AG09319 (cell line): ENCODE data around the gene MLXIP.
"Not testable (repeated sequence)": the region's sequence is repeated elsewhere in the genome, so short reads cannot be mapped to it uniquely, and the experiment has no call there.

ENCODE experiments used
- DNase-seq: peaks from one replicate; pipeline ENCODE4 v3.0.0-alpha.2; 2010; ENCODE audit warnings: low read depth; ENCODE audit errors: extremely low read depth
- TF ChIP-seq, protein P1 (sequence below): IDR thresholded peaks from 2 replicates; pipeline ENCODE4 v1.5.1; 2011; ENCODE audit warnings: low read depth, mild to moderate bottlenecking, inconsistent platforms, low read length, moderate library complexity

MLXIP gene

DNA sequence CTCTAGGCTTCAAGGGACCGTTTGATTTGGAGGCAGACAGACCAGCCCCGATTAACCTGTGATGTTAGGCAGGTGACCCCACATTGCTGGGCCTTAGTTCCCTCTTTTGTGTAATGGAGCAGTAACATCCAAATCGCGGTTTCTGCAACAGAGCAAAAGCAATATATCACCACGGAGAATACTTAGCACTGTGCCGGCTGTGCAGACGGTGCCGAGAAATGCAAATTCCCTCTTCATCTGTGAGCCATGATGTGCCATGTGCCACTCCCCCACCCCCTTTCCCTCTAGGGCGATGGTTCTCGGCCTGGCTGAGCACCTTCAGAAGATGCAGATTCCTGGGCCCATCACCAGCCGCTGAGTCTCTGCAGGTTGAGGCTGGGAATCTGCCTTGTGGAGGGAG is 46.0 kb upstream of the MLXIP start:
- no peak for DNase-seq
- TF ChIP-seq, protein P1, sequence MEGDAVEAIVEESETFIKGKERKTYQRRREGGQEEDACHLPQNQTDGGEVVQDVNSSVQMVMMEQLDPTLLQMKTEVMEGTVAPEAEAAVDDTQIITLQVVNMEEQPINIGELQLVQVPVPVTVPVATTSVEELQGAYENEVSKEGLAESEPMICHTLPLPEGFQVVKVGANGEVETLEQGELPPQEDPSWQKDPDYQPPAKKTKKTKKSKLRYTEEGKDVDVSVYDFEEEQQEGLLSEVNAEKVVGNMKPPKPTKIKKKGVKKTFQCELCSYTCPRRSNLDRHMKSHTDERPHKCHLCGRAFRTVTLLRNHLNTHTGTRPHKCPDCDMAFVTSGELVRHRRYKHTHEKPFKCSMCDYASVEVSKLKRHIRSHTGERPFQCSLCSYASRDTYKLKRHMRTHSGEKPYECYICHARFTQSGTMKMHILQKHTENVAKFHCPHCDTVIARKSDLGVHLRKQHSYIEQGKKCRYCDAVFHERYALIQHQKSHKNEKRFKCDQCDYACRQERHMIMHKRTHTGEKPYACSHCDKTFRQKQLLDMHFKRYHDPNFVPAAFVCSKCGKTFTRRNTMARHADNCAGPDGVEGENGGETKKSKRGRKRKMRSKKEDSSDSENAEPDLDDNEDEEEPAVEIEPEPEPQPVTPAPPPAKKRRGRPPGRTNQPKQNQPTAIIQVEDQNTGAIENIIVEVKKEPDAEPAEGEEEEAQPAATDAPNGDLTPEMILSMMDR = no peak

DNA sequence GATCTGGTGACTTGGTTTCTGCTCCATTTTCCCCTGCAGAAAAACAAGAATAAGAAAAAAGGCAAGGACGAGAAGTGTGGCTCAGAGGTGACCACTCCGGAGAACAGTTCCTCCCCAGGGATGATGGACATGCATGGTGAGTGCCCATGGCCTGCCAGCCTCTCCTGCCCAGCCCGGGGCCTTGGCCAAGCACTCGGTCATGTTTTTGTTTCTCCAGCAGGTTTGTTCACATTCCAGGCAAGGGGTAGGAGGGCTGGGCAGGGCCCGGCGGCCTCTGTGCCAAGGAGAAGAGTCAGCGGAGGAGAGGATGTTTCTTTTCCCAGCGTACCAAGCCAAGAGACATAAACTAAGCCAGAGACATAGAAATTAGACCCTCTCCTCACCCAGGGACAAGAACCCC is 43.3 kb upstream of the MLXIP start:
- no peak for DNase-seq
- TF ChIP-seq, protein P1 = no peak

DNA sequence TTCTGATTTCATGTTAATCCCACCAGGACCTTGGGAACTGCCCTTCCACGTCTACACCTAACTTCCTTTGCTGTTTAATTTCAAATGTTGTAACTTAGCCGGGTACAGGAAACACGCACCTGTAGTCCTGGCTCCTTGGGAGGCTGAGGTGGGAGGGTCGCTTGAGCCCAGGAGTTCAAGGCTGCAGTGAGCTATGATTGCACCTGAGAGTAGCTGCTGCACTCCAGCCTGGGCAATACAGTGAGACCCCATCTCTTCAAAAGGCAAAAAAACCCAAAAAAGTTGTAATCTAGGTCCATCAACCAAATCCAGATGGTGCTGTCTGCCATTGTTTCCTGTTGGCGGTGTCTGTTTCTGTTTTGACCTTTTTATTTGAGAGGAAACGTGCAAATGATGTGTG is 42.4 kb upstream of the MLXIP start:
- DNase-seq = no peak
- TF ChIP-seq, protein P1 = no peak

DNA sequence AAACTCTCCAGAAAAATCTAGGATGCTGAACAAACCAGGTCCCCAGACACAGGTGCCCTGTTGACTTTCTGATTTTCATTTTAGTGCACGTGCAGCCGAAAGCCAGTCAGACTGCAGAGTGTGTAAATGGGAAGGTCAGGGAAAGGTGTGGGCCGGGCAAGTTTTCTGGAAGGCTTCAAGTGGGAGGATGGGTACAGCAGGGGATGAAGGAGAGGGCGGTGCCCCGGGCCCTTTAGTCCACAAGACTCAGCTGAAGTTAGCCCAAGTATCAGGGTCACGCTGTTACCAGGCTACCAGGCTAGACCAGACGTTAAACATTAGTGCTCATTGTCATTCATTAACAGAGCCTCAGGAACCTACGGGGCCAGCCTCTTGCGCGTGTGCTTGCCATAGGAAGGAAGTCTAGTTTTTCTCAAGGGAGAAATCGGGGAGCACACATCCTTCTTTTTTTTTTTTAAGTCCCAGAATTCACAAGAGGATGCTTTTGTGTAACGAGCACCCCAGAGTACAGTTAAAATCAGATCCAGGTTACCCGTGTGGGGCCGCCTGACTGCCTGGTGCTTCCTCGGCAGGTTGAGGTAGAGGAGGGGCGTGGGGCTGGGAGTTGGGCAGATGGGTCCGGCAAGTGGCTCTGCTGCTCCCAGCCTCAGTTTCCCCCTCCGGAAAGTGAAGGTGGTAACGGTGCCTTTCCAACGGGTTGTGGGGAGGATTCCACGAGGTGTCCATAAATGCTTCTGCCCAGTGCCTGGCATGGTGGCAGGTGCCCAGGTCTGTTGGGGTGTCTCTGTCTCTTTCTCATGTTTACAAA is 37.8 kb upstream of the MLXIP start:
- DNase-seq = no peak
- TF ChIP-seq, protein P1 = no peak

DNA sequence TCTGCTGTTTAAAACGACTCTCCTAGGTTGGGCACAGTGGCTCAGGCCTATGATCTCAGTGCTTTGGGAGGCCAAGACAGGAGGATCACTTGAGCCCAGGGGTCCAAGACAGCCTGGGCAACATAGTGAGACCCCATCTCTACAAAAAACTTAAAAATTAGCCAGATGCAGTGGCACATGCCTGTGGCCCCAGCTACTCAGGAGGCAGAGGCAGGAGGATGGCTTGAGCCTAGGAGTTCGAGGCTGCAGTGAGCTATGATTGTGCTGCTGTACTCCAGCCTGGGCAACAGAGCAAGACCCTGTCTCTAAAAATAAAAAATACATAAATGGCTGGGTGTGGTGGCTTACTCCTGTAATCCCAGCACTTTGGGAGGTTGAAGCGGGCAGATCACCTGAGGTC is 37.1 kb upstream of the MLXIP start:
- not testable (repeated sequence) for DNase-seq

DNA sequence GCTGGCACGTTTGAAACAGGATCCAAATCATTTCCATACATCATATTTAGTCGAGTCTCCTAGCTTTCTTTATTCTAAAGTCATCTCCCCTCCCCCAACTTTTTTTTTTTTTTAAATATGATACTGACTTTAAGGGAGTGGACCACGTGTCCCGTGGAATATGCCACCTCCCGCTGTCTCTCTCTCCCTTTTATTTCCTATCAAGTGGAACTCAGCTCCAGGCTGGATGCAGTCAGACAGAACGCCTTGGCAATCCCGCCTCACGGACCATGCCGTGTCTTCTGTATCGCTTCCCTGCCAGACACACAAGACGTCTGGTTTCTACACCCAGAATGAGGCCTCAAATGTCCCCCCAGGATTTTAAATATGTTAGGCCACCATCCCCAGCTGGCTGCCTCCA is 35.6 kb upstream of the MLXIP start:
- no peak for DNase-seq
- TF ChIP-seq, protein P1 = no peak

DNA sequence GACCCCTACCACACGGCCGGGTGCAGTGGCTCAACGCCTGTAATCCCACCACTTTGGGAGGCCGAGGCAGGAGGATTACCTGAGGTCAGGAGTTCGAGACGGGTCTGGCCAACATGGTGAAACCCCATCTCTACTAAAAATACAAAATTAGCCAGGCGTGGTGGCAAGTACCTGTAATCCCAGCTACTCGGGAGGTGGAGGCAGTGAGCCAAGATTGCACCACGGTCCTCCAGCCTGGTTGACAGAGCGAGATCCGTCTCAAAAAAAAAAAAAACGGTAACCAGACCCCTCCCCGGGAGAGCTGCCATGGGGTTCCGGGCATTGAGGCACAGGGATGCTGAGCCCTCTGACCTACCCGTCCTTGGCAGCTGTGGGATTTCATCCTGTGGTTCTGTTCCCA is 35.1 kb upstream of the MLXIP start:
- TF ChIP-seq, protein P1 = no peak

DNA sequence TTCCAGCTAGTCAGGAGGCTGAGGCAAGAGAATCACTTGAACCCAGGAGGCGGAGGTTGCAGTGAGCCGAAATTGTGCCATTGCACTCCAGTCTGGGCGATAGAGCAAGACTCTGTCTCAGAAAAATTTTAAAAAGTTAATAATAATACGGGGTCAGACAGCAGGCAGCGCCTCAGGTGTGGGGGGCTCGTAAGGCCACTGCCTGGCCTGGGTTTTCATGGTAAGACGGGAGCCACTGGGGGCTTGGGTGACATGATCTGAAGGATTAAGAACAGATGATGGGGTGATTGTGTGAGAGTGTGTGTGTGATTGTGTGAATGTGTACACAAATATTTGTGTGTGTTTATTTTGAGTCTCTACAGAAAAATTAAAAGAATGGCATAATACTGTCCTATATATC is 33.3 kb upstream of the MLXIP start:
- DNase-seq = no peak
- TF ChIP-seq, protein P1 = no peak

More for the DNA sequence above, 35.1 kb upstream of the MLXIP start:
- DNase-seq = no peak
